Measurements from ENCODE around the gene CDC42BPB. TPM values are rescaled to one million over a fixed set of nuclear protein-coding genes. Genes with fewer than 3 reads are reported as not detected.

CDC42BPB gene
- total RNA-seq, 2 donors from 2014 or later: 66.2 to 102 TPM

- intact Hi-C loops (cut with DNase I): no loop called here
- H3K27ac ChIP-seq: no peak overlapping the region
Observed at GRCh38 chr14:102903889-102904512, 153.3 kb downstream of the CDC42BPB start.

GRCh38 chr14:102903248-102903888 is 154.0 kb downstream of the CDC42BPB start:
- TF ChIP-seq POLR2A (IDR thresholded peaks at IDR 0.05) (no peak), CTCF (IDR thresholded peaks at IDR 0.05) (no peak)
- ATAC-seq: no peak
- Histone ChIP-seq H3K4me1 (no peaks in the 10 kb centered on the region), H3K4me3 (no peak overlapping the region), H3K27ac (no peak overlapping the region), H3K36me3 (replicated peaks in 1 of 2; ENCODE audit: insufficient read depth in 1 of 2, low read depth in 2 of 2) (peaks cover 0 to 7% of the 10 kb centered on the region in 2 donors), H3K27me3 (no peaks in the 10 kb centered on the region), H3K9me3 (no peaks in the 10 kb centered on the region)
- 87 to 95% methylated on average over 24 to 29 of the region's 29 CpGs for WGBS, 2 donors
- no peak for DNase-seq
- intact Hi-C loops (cut with DNase I): no loop called here

More at GRCh38 chr14:102903889-102904512, 153.3 kb downstream of the CDC42BPB start:
- no peaks in the 10 kb centered on the region for H3K9me3 ChIP-seq
- ATAC-seq (no peak), DNase-seq (no peak)
- H3K4me3 ChIP-seq: no peak overlapping the region
- TF ChIP-seq POLR2A (IDR thresholded peaks at IDR 0.05): no peak
- no peak for TF ChIP-seq CTCF (IDR thresholded peaks at IDR 0.05)
- H3K36me3 ChIP-seq (replicated peaks in 1 of 2; ENCODE audit: insufficient read depth in 1 of 2, low read depth in 2 of 2): peaks cover 0 to 7% of the 10 kb centered on the region in 2 donors
- WGBS, 2 donors: 94 to 95% methylated on average over 5 to 7 of the region's 7 CpGs
- H3K4me1 ChIP-seq: no peaks in the 10 kb centered on the region
- H3K27me3 ChIP-seq: no peaks in the 10 kb centered on the region

GRCh38 chr14:102902523-102903247 is 154.7 kb downstream of the CDC42BPB start:
- ATAC-seq: no peak
- Histone ChIP-seq H3K9me3 (no peaks in the 10 kb centered on the region), H3K4me1 (no peaks in the 10 kb centered on the region), H3K27me3 (no peaks in the 10 kb centered on the region), H3K4me3 (no peak overlapping the region), H3K36me3 (replicated peaks in 1 of 2; ENCODE audit: insufficient read depth in 1 of 2, low read depth in 2 of 2) (peaks cover 0 to 7% of the 10 kb centered on the region in 2 donors), H3K27ac (no peak overlapping the region)
- intact Hi-C loops (cut with DNase I): no loop called here
- TF ChIP-seq POLR2A (IDR thresholded peaks at IDR 0.05): no peak
- no peak for TF ChIP-seq CTCF (IDR thresholded peaks at IDR 0.05)
- WGBS, 2 donors: 83 to 88% methylated on average over 12 of the region's 12 CpGs
- DNase-seq: no peak

GRCh38 chr14:102902086-102902485 is 155.3 kb downstream of the CDC42BPB start:
- no peak for TF ChIP-seq POLR2A (IDR thresholded peaks at IDR 0.05)
- Histone ChIP-seq H3K4me3 (no peak overlapping the region), H3K4me1 (no peaks in the 10 kb centered on the region), H3K9me3 (no peaks in the 10 kb centered on the region), H3K27ac (no peak overlapping the region), H3K36me3 (replicated peaks in 1 of 2; ENCODE audit: insufficient read depth in 1 of 2, low read depth in 2 of 2) (peaks cover 0 to 7% of the 10 kb centered on the region in 2 donors), H3K27me3 (no peaks in the 10 kb centered on the region)
- ATAC-seq (no peak), DNase-seq (no peak)
- WGBS, 2 donors: 83 to 100% methylated on average over 1 to 7 of the region's 7 CpGs
- intact Hi-C loops (cut with DNase I): no loop called here

GRCh38 chr14:102901633-102902032 is 155.7 kb downstream of the CDC42BPB start:
- intact Hi-C loops (cut with DNase I): no loop called here
- TF ChIP-seq CTCF (IDR thresholded peaks at IDR 0.05) (no peak), POLR2A (IDR thresholded peaks at IDR 0.05) (no peak)
- H3K9me3 ChIP-seq: no peaks in the 10 kb centered on the region
- no peaks in the 10 kb centered on the region for H3K4me1 ChIP-seq
- H3K27ac ChIP-seq: no peak overlapping the region
- ATAC-seq (no peak), DNase-seq (no peak)
- H3K36me3 ChIP-seq (replicated peaks in 1 of 2; ENCODE audit: insufficient read depth in 1 of 2, low read depth in 2 of 2): peaks cover 0 to 7% of the 10 kb centered on the region in 2 donors
- WGBS, 2 donors: 68 to 86% methylated on average over 3 to 4 of the region's 4 CpGs
- no peak overlapping the region for H3K4me3 ChIP-seq
- H3K27me3 ChIP-seq: no peaks in the 10 kb centered on the region
